ENCODE results near the gene VSTM4.

DNA sequence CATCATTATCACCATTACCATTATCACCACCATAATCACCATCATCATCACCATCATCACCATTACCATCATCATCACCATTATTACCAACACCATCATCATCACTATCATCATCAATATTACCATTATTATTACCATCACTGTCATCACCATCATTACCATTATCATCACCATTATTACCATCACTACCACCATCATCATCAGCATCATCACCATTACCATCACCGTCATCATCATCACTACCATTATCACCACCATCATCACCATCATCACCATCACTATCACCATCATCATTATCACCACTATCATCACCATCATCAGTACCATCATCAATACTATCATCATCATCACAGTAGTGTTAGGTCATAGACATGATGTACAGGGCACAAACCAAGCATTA lies 81.4 kb downstream of the VSTM4 start:
- TF ChIP-seq, protein P1, sequence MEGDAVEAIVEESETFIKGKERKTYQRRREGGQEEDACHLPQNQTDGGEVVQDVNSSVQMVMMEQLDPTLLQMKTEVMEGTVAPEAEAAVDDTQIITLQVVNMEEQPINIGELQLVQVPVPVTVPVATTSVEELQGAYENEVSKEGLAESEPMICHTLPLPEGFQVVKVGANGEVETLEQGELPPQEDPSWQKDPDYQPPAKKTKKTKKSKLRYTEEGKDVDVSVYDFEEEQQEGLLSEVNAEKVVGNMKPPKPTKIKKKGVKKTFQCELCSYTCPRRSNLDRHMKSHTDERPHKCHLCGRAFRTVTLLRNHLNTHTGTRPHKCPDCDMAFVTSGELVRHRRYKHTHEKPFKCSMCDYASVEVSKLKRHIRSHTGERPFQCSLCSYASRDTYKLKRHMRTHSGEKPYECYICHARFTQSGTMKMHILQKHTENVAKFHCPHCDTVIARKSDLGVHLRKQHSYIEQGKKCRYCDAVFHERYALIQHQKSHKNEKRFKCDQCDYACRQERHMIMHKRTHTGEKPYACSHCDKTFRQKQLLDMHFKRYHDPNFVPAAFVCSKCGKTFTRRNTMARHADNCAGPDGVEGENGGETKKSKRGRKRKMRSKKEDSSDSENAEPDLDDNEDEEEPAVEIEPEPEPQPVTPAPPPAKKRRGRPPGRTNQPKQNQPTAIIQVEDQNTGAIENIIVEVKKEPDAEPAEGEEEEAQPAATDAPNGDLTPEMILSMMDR (IDR thresholded peaks at IDR 0.05): no peak
- TF ChIP-seq POLR2AphosphoS5 (IDR thresholded peaks at IDR 0.05): no peak
